Measurements from ENCODE around the gene ZMIZ1. TPM values are rescaled to one million over a fixed set of nuclear protein-coding genes. Genes with fewer than 3 reads are reported as not detected.

The ZMIZ1 gene
- total RNA-seq, 1 experiment from 2014 or later: 23.5 TPM

DNA sequence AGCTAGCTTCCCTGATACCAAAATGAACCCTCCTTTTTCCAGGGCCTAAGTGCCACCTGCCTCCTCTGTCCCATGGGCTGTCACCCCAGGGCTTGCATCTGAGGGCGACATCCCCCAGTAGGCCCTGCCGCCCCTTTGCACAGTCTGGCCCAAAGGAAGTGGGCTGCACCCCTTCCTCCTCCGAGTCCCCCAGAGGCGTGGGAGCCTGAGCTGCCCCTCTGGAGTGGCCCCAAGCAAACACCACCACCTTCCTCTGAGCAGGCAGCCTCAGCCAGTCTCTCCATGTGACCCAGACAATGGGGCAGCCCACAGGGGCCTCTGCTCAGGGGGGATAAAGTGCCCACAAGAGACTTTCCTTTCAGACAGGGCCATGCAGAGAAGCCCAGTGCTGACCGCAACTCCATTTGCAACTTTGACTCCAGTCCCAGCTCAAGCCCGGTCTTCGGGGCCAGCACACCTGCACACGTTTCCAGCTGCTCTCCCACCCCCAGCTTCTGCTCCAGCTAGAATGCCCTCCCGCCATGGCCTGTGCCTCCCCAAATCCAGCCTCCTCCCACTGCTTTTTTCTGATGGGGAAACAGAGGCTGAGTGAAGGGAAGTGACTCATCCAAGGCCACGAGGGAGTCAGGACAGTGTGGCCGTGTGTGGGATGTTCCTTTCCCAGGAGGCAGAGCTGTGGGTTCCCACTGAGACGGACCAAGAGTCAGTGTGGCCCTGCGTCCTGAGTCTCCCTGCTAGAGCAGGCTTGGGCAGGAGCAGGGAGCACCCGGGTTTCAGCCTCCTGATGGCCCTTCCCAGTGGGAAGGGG, 111.9 kb downstream of the ZMIZ1 start:
- H3K4me3 Mint-ChIP-seq (ENCODE audit: low read depth, unreplicated experiment): no peak overlapping the region
- no peak for TF ChIP-seq CTCF (IDR thresholded peaks at IDR 0.05; ENCODE audit: unreplicated experiment)
- no peaks in the 10 kb centered on the region for H3K27me3 Mint-ChIP-seq (ENCODE audit: unreplicated experiment)
- intact Hi-C loops (cut with micrococcal nuclease; ENCODE audit: unreplicated experiment): no loop called here
- H3K4me1 Mint-ChIP-seq (ENCODE audit: low read depth, unreplicated experiment): peaks cover 48% of the 10 kb centered on the region
- no peak for DNase-seq
- CTCF ChIA-PET: interaction anchor here (1.9 kb wide), 1 partner anchor 14 kb away, joined by 4 read pairs; no protein-coding TSS in a partner anchor
- H3K27ac Mint-ChIP-seq (ENCODE audit: unreplicated experiment): no peak overlapping the region
- H3K9me3 Mint-ChIP-seq (ENCODE audit: low read depth, unreplicated experiment): no peaks in the 10 kb centered on the region
- H3K36me3 Mint-ChIP-seq (ENCODE audit: insufficient read depth, unreplicated experiment): peaks cover 4% of the 10 kb centered on the region
- BruUV-seq (replicated peaks): no TSS peak

DNA sequence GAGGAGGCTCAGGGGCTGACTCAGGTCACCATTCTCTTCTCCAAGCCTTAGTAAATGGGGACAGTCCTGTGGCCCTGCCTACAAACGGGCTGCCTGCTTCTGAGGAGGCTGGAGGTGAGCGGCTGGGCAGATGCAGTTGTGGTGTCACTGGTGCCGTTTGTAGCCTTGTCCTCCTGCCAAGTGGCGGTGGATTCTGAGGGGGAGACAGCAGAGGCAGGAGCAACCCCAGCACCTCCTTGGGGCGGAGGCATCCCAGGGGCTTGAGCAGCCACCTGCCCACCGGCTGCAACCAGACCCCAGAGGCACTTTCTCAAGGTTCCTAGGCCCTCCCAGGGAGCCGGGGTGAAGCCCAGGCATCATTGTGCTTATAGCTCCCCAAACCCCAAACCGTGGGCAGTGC, 112.5 kb downstream of the ZMIZ1 start:
- no TSS peak for BruUV-seq (replicated peaks)
- H3K9me3 Mint-ChIP-seq (ENCODE audit: low read depth, unreplicated experiment): no peaks in the 10 kb centered on the region
- CTCF ChIA-PET: interaction anchor here (1.9 kb wide), 1 partner anchor 14 kb away, joined by 4 read pairs; no protein-coding TSS in a partner anchor
- no peaks in the 10 kb centered on the region for H3K27me3 Mint-ChIP-seq (ENCODE audit: unreplicated experiment)
- H3K27ac Mint-ChIP-seq (ENCODE audit: unreplicated experiment): no peak overlapping the region
- no peak for DNase-seq
- intact Hi-C loops (cut with micrococcal nuclease; ENCODE audit: unreplicated experiment): no loop called here
- peaks cover 6% of the 10 kb centered on the region for H3K36me3 Mint-ChIP-seq (ENCODE audit: insufficient read depth, unreplicated experiment)
- TF ChIP-seq CTCF (IDR thresholded peaks at IDR 0.05; ENCODE audit: unreplicated experiment): no peak
- no peak overlapping the region for H3K4me3 Mint-ChIP-seq (ENCODE audit: low read depth, unreplicated experiment)
- H3K4me1 Mint-ChIP-seq (ENCODE audit: low read depth, unreplicated experiment): peaks cover 54% of the 10 kb centered on the region

DNA sequence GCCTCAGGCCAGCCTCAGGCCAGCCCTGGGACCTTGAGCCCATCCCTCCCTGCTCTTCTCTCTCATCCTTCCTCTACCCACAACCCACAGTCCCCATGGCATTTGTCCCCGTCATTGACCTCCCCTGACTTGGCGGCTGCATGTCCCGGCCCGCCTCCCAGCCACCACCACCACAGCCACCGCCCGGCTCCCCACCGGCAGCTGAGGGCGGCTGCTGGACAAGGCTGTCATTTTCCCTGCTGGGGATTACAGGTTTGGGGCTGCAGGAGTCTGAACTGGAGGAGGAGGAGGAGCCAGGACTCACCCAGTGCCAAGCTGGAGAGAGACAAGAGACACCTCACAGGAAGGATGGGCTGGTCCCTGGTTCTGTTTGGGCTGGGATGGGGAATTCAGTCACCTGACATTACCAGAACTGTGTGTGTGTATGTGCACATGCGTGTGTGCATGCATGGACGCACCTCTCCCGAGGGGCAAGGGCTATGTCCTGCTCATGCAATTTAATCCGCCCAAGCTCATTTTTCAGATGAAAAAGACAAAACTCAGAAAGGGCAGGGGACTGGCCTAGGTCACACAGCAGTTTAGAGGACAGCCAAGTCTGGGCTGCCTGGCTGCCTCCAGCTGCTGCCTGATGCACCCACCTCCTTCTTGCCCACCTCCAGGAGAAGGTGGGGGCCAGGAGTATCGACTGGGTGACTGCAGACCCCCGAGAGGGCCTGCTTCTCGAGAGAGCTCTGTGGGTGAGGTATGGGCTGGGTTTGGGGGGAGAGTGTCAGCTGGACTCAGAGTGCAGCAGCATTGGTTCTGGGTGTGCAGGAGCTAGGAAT, 113.1 kb downstream of the ZMIZ1 start:
- TF ChIP-seq CTCF (IDR thresholded peaks at IDR 0.05; ENCODE audit: unreplicated experiment): no peak
- H3K9me3 Mint-ChIP-seq (ENCODE audit: low read depth, unreplicated experiment): no peaks in the 10 kb centered on the region
- BruUV-seq (replicated peaks): no TSS peak
- peaks cover 6% of the 10 kb centered on the region for H3K36me3 Mint-ChIP-seq (ENCODE audit: insufficient read depth, unreplicated experiment)
- H3K27ac Mint-ChIP-seq (ENCODE audit: unreplicated experiment): no peak overlapping the region
- no peaks in the 10 kb centered on the region for H3K27me3 Mint-ChIP-seq (ENCODE audit: unreplicated experiment)
- peaks cover 61% of the 10 kb centered on the region for H3K4me1 Mint-ChIP-seq (ENCODE audit: low read depth, unreplicated experiment)
- CTCF ChIA-PET: interaction anchor here (1.0 to 1.9 kb wide), 2 partner anchors 13 to 19 kb away, joined by 3 to 4 read pairs; no protein-coding TSS in a partner anchor
- H3K4me3 Mint-ChIP-seq (ENCODE audit: low read depth, unreplicated experiment): no peak overlapping the region
- no peak for DNase-seq
- intact Hi-C loops (cut with micrococcal nuclease; ENCODE audit: unreplicated experiment): no loop called here

GRCh38 chr10:79182781-79183467, 114.2 kb downstream of the ZMIZ1 start:
- H3K27ac Mint-ChIP-seq (ENCODE audit: unreplicated experiment): peak overlapping the region; percentile 48
- H3K4me3 Mint-ChIP-seq (ENCODE audit: low read depth, unreplicated experiment): peak overlapping the region; percentile 10
- intact Hi-C loops (cut with micrococcal nuclease; ENCODE audit: unreplicated experiment): no loop called here
- DNase-seq: no peak
- CTCF ChIA-PET: interaction anchor here (1.0 to 1.7 kb wide), 4 partner anchors 13 to 813 kb away, joined by 3 to 4 read pairs (median 3); no protein-coding TSS in a partner anchor
- no peak for TF ChIP-seq CTCF (IDR thresholded peaks at IDR 0.05; ENCODE audit: unreplicated experiment)
- H3K27me3 Mint-ChIP-seq (ENCODE audit: unreplicated experiment): no peaks in the 10 kb centered on the region
- H3K9me3 Mint-ChIP-seq (ENCODE audit: low read depth, unreplicated experiment): no peaks in the 10 kb centered on the region
- H3K4me1 Mint-ChIP-seq (ENCODE audit: low read depth, unreplicated experiment): peaks cover 66% of the 10 kb centered on the region
- H3K36me3 Mint-ChIP-seq (ENCODE audit: insufficient read depth, unreplicated experiment): peaks cover 6% of the 10 kb centered on the region
- BruUV-seq (replicated peaks): no TSS peak

All from Calu3 (cell line).